AG08396 (cell line): ENCODE results near the gene TSPAN7.

Experiments
- DNase-seq: peaks from one replicate; pipeline ENCODE4 v3.0.0; 2012; ENCODE audit warnings: low spot score, mixed read lengths

Gene TSPAN7

DNA sequence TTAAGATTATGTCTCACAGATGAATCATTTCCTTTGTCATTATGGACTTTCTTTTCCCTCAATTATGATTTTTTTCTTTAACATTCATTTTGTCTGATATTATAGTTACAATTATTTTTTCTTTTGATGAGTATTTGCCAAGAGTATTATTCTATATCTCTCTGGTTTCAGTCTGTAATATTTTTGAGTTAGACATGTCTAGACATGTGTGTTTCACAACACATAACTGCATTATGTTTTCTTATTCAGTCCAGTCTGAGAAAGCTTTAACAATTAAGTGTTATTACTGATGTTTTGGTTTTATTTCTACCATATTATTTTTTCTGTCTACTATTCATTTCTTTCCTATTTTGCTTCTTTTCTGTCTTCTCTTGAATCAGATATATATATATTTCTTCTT lies 131.6 kb downstream of the TSPAN7 start:
- DNase-seq, result no peak

DNA sequence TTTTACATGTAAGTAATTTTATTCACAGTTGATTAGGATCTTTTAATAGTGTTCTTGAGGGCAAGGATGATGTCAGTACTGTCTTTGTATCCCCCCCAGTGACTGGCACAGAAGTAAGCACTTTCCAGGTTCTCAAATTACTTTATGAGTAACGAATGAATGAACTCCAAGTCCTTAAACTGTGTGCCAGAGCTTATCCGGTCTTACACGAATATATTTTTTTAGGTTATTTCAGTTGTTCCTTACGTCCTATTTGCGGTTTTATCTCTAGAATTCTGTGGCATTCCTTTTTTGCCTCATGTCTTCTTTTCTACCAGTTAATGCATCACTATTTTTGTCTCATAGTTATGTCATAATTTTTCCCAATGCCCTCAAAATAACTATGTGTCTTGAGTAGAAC lies 133.1 kb downstream of the TSPAN7 start:
- no peak for DNase-seq

GRCh38 chrX:38697461-38697860 lies 136.1 kb downstream of the TSPAN7 start:
- no peak for DNase-seq

DNA sequence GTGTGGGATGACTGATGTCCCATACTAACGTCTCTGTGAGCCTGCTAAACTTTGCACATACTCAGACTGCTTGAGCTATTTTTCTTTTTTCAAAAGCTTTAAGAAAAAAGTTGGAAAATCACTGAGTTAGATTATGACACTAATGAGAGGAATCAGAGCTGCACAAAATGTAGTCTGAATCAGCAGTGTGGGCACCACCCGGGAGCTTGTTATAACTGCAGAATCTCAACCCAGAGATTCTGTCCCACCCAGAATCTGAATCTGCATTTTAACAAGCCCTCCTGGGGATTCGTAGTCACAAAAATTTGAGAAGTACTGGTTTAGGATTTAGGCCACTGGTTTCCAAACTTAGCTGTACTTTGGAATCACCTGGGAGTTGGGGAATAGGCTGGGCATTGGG lies 137.8 kb downstream of the TSPAN7 start:
- no peak for DNase-seq

GRCh38 chrX:38699696-38700095 lies 138.4 kb downstream of the TSPAN7 start:
- DNase-seq, result no peak

DNA sequence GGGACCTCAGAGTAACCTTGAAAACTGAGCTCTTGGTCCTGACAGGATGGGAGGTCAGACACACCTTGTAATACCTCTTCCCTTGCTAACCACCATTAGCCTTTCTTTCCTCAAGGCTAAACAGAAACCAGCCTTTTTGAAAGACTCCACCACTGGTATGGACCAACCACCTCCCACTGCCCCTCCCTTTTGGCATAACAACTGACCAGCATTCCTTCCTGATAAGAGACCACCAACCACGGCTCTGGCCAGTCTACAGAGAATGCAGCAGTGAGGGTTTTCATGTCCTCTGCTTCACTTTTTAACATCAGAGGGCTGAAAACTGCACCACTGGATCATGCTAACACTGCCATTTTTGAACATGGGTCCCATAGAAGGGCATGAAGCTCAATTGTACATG lies 139.7 kb downstream of the TSPAN7 start:
- no peak for DNase-seq

GRCh38 chrX:38704146-38704882 lies 143.0 kb downstream of the TSPAN7 start:
- no peak for DNase-seq

DNA sequence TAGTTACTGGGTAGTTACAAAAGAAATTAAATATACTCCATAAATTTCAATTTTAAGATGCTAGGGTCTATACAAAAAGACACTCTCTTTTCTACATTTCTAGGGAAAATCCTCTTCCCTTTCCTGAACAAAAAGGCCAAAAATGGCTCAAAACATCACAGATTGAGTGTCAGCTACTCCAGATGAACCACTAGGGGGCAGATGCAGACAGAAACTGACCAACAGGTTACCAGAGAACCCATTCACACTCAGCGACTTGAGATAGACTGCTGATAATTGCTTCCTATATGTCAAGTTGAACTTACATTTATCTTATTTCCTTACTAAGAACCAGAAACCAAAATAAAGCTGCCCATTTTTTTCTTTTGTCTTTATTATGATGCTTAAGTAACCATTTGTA lies 156.5 kb downstream of the TSPAN7 start:
- DNase-seq, result peak; percentile 22

DNA sequence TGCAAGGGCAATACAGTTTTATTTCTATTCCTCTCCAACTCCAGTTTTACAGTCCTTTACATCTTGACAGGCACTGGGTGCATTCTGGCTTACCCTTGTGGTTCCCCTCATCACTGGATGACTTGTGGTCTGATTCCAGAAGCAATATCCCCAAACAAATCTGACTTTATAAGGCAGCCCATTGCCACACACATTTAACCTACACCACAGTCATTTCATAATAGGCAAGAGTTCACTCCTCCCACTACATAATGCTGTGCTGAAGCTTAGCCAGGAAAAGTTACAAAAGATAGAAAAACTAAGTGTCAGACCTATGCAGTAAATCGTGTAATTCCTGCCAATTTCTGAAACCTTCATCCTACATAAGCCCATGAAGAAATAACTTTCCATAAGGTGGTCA lies 157.0 kb downstream of the TSPAN7 start:
- DNase-seq, result no peak

DNA sequence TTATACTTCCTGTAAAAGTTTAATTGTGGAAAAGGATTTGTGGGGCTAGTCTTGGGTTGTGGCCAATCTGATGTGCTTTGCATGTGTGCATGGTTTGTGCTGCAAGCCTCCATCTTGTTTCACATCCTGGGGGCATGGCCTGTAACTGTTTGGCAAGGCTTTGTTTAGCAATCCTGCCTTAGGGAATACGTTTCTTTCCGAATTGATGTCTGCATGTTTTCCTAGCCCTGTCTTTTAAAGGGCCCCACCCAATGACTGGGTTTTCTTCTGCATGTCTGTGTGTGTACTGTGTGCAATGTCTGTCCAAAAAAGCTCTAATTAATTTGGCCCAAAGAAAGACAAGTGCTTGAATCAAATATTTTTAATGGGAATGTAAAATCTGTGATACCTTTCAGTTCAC lies 165.3 kb downstream of the TSPAN7 start:
- no peak for DNase-seq

GRCh38 chrX:38727668-38728067 lies 166.3 kb downstream of the TSPAN7 start:
- no peak for DNase-seq

DNA sequence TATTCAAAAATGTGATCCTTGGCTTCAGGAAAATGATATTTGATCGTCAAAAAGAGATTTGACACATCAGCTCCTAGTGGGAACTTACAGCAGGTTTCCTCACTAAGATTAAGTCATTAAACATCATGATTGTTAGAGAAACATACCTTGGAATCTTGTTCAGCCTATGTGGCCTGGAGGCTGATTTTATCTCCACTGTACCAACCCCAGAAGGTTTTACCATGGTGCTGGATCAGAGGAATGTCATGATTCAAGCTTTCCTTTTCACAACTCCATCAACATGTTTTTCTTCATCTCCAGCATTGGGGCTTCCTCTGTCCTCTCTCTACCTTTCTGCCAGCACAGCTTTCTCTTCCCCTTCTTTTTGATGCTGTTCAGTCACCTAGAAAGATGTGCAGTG lies 171.5 kb downstream of the TSPAN7 start:
- no peak for DNase-seq
